Ureter (tissue), 1 donor: ENCODE results near the gene TMEM131L. TPM values are rescaled to one million over a fixed set of nuclear protein-coding genes. Genes with fewer than 3 reads are reported as not detected.
"Not testable (repeated sequence)": the region's sequence is repeated elsewhere in the genome, so short reads cannot be mapped to it uniquely, and the experiment has no call there.

Experiments used
- DNase-seq: peaks from one replicate; pipeline ENCODE4 v3.0.0-alpha.2; 2020; ENCODE audit warnings: low spot score
- total RNA-seq: library from RNA; stranded (reverse); gene quantifications from one replicate; pipeline ENCODE4 v1.2.4, GENCODE V29; 2023
- donor health status: DM: yes; HTN: yes; CAD: no.

TMEM131L gene
- total RNA-seq, 1 donor from 2014 or later = 12.1 TPM

DNA sequence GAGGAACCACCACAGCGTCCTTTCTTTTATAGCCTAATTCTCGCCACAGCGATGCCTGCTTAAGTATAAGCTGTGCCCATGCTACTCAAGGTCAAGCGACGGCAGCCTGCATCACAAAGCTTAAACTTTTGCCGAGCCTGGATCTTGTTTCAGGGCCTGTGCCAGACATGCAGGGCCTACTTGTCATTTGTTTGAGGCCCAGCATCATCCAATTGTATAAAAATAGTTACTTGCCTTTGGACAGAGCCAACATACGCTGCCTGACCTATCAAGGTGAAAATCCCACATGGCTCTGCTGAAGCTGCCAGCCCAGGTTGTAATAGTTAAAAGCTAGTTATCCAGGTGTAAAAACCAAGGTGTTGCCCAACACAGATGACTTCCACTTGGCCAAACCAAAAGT, 107.1 kb downstream of the TMEM131L start:
- DNase-seq = no peak

GRCh38 chr4:153573881-153574802, 108.0 kb downstream of the TMEM131L start:
- DNase-seq = peak; percentile 52

- DNase-seq = no peak
Measured at GRCh38 chr4:153576443-153576774, 110.2 kb downstream of the TMEM131L start.

DNA sequence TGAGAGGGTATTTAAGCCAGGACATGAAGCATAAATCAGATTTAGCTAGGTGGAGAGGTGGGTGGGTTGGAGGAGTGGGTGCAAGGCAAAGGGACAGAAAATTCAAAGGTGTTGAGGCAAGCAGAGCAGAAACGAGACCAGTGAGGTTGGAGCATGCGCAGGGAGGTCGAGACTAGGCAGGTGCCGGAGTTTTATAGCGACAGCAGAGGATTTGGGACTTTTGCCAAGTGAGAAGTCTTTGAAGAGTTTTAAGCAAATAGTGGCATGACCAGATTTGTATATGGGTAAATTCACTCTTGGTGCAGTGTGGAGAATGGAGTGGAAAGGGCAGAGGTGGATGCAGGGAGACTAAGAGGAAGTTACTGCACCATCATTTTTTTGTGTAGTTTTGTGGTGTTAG, 110.9 kb downstream of the TMEM131L start:
- no peak for DNase-seq

GRCh38 chr4:153579410-153579809, 113.2 kb downstream of the TMEM131L start:
- DNase-seq = no peak

DNA sequence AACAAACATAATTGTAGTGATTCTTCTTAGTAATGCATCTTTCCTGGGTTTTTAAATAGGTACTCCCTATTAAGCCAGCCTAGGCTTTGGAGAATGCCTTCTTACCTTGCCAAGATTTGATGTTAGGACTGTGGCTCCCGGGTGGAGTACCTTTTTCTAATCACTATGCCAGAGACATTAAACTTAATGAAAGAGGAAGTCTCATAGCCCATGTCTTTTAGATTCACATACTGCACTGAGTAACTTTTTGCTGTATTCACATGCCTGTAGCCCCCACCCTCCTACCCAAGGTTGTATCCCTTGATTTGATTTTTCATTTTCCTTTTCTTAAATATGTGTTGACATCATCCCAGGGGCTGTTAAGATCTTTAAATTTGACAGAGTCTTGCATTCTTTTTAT, 113.7 kb downstream of the TMEM131L start:
- no peak for DNase-seq

DNA sequence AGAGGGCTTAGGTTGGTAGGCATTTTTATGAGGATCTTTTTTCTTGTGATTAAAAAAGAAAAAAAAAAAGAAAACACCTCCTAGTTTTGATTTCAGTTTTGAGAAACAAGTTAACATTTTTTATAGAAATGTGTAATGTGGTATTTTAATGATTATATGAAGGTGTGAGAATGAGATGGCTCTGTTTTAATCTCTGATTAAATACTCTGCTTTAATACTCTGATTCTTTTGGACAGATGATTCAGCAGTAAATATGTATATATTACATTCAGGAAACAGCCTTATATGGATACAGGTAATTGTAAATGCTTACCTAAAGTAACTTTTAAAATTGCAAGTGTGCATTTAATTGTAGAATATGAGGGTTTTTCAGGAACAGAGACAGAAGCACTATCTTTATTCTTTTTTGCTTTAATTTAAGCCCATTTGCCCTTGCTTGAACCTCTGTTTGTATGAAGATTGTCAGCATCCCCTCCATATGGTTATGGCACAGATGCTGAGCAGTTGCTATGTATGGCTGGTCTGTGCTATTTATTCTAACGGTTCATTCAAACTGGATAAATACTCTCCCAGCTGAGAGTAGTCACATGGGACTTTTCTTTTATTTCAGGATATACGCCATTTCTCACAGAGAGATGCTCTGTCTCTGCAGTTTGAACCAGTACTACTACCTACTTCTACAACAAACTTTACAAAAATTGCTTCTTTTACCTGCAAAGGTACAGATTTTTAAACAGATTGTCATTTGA, 117.0 kb downstream of the TMEM131L start:
- no peak for DNase-seq

GRCh38 chr4:153585026-153585425, 118.9 kb downstream of the TMEM131L start:
- DNase-seq = no peak

DNA sequence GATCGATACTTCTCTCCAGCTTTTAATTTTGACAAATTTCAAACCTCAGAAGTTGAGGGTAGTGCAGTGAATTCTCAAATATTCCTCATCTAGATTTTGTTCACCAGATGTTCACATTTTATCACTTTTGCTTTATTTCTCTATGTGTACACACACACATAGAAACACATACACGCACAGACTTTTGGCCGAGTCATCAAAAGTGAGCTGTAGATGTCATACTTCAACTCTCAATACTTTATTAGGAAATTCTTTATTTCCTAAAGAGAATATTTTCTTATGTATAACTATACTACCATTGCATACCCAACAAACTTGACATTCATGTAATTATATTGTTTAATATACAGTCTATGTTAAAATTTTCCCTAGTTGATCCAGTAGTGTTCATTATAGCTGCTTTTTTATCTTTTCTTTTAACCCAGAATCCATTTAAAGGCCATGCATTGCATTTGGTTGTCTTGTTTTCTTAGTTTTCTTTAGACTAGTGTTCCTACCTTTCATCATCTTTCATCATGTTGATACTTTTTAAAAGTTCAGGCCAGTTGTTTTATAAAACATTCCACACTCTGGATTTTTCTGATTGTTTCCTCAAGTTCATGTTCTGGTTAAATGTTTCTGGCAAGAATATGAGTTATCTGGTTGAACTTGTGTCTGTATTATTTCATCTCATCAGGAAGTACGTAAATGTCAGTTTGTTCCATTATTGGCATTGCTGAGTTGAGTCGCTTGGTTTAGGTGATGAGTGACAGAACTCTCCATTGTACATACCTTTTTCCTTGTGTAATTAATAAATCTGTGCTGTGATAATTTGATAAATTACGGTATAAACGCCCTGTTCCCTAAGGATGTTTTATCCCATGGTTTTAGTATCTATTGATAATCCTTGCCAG, 123.8 kb downstream of the TMEM131L start:
- no peak for DNase-seq

GRCh38 chr4:153591441-153591840, 125.3 kb downstream of the TMEM131L start:
- DNase-seq = no peak

DNA sequence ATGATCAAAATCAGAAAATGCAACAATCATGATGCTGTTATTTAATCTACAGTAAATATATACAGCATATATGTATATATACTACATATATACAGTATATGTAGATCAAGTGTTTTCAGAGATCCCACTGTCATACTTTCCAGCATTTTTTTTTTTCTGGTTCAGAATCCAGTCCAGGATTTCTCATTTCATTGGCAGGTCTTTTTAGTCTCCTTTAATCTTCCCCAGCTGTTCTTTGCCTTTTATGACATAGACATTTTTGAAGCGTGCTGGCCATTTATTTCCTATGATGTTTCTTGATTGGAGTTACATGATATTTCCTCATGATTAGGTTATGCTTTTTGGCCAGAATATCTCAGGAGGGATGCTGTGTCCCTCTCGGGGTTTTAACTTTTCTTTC, 125.9 kb downstream of the TMEM131L start:
- no peak for DNase-seq

GRCh38 chr4:153593161-153593560, 127.0 kb downstream of the TMEM131L start:
- no peak for DNase-seq

DNA sequence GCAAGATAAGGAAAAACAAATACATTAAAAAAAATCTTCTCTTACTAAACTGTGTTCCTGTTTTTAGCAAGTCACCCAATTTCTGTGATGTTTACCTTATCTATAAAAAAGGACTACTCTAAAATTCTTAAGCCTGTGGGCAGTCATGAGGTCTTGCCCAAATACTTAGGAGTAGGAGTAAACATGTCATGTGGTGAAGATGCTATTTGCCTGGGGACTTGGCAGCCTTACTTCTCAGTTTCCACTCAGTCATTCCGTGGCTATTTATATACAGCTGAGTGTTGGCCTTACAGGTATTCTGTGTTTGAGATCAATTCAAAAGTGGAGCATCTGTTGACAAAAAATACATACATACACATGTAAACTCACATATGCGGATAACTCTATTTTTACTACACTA, 128.1 kb downstream of the TMEM131L start:
- DNase-seq = no peak

DNA sequence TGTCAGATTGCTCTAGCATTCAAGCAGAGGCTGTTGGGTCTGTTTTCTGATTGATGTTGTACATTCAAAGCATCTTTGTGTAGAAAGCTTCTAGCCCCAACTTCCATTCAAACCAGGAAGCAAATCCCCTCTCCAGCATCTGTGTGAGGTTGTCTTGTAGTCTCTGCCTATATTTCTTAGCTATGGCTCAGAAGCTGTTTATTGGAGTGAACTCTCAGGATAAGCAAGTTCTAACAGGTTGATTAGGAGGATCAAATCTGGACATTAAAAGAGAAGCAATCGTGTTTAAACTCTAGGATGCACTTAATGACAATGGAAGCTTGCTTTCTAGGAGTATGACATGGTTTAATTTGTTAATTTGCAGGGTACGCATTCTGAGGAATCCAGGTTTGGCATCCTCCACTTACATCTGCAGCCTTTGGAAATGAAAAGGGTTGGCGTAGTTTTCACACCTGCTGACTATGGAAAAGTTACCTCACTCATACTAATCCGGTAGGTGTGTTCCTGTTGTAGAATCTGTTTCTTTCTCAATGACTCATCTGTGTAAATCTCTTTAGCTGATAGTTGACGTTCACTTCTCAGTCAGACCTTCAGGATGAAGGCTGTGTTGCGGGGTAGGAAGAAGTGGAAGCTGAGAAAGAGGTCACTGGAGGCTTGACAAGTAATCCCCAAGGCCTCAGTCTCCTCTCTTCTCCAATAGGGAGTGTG, 129.9 kb downstream of the TMEM131L start:
- no peak for DNase-seq

DNA sequence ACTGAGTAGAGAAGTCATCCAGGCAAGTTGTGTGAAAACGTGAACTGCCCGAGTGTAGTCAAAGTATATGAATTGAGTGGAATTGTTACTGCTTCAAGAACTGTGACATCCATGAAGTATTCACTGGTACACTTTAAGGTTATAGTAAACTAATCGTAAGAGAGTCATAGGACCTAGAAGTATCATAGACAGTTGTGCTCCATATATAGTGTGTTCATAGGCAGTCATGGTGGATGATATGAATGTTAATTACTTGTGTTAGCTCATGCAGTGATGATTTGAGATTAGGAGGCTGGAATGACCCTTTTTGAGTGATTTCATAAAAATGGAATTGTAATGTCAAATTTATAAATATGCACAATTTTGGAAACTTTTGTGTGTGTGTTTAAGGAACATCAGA, 136.6 kb downstream of the TMEM131L start:
- DNase-seq = no peak

- no peak for DNase-seq
Measured at GRCh38 chr4:153603258-153603657, 137.1 kb downstream of the TMEM131L start.

GRCh38 chr4:153603835-153604234, 137.7 kb downstream of the TMEM131L start:
- DNase-seq = no peak

DNA sequence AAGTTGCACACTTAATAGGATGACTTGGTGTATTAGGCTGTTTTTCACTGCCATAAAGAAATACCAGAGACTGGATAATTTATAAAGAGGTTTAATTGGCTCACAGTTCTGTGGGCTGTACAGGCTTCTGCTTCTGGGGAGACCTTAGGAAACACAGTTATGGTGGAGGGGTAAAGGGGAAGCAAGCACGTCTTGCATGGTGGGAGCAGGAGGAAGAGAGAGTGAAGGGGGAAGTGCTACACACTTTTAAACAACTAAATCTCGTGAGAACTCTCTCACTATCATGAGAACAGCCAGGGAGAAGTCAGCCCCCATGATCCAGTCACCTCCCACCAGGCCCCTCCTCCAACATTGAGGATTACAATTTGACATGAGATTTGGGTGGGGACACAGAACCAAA, 142.9 kb downstream of the TMEM131L start:
- DNase-seq = not testable (repeated sequence)

DNA sequence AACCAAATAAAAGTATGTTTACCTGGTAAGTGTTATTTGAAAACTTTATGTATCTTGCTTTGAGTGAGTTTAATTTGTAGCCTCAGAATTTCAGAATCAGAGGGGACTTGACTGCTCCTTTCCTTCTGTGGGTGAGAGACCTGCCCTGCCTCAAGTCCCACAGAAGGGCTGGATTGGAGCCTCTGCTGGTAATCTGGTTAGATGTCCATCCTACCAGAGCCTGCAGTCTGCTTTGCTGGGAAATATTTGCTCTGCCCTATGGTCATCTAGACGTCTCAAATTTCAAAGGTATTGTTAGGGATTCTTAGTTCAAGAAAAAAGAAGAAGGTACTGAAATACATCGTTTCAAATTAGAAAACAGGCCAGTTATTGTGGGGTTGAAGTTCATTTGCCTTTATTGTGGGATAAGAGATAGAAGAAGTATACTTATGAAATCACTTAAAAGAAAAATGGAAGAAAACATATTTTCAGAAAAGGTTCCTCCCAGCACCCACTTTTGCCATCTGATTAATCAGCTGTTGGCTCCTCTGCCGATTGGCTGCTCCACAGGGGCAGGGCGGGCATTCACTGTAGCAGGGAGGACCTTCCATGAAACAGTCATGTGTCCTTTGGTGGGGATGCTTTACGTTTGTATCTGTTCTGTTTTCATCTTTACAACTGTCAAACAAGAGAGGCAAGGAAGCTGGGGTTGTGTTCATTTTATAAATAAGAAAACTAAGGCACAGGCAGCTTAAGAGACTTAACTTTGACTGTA, 144.6 kb downstream of the TMEM131L start:
- no peak for DNase-seq

DNA sequence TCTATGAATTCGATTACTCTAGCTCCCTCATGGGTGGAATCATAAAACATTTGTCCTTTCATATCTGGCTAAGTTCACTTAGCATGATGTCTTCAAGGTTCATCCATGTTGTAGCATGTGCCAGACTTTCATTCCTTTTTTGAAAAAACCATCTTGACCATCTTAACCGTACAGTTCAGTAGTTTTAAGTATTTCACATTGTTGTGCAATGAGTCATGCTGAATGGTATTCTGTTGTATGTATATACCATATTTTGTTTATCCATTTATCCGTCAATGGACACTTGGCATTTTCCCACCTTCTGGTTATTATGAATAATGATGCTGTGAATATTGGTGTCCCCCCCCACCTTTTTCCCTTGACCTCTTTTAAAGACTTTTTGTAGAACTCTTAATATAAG, 145.5 kb downstream of the TMEM131L start:
- DNase-seq = no peak

DNA sequence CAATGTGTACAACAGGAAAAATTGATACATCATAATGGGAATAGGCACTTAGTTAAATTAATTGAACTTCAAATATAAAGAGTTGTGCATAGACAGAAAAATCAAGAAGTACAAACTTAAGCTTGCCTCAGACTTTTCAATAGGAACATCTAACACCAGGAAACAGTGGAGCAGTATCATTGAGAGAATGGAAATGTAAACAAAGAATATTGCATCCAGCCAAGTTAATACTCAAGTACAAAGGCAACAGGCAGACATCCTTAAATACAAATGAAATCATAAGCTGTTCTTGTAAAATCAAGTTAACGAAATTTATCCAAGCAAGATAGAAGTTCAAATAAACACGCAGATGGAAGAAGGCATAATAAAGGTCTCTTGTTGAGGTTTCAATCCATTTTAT, 146.7 kb downstream of the TMEM131L start:
- no peak for DNase-seq
